Gastroesophageal sphincter (tissue), 3 donors: Measurements from ENCODE around the gene VDR.

Source experiments
- POLR2A ChIP-seq, 2 donors: fragments of 450-650 bp; IDR thresholded peaks; one replicate each; pipeline ENCODE4 v1.6.1; 2017; ENCODE audit warnings: antibody characterized with exemption in 2 of 2, mild to moderate bottlenecking in 2 of 2, moderate library complexity in 1 of 2
- TF ChIP-seq, protein P1 (sequence below), 4 experiments: fragments of 200-600 bp in 2 of 4; fragments of 450-650 bp in 2 of 4; sonication (generic) in 1 of 4; IDR thresholded peaks; one replicate each; pipeline ENCODE4 v1.5.1; 2017 to 2019; ENCODE audit warnings: antibody characterized with exemption in 4 of 4, mild to moderate bottlenecking in 2 of 4, moderate library complexity in 2 of 4

- TF ChIP-seq POLR2A (IDR thresholded peaks at IDR 0.05): no peak
- TF ChIP-seq, protein P1, sequence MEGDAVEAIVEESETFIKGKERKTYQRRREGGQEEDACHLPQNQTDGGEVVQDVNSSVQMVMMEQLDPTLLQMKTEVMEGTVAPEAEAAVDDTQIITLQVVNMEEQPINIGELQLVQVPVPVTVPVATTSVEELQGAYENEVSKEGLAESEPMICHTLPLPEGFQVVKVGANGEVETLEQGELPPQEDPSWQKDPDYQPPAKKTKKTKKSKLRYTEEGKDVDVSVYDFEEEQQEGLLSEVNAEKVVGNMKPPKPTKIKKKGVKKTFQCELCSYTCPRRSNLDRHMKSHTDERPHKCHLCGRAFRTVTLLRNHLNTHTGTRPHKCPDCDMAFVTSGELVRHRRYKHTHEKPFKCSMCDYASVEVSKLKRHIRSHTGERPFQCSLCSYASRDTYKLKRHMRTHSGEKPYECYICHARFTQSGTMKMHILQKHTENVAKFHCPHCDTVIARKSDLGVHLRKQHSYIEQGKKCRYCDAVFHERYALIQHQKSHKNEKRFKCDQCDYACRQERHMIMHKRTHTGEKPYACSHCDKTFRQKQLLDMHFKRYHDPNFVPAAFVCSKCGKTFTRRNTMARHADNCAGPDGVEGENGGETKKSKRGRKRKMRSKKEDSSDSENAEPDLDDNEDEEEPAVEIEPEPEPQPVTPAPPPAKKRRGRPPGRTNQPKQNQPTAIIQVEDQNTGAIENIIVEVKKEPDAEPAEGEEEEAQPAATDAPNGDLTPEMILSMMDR (IDR thresholded peaks at IDR 0.05): no peak
Observed at GRCh38 chr12:47900131-47901062, 4.4 kb downstream of the VDR start.
